ENCODE measurements around the gene ISYNA1. TPM values are rescaled to one million over a fixed set of nuclear protein-coding genes. Genes with fewer than 3 reads are reported as not detected.
"Not testable (repeated sequence)": the region's sequence is repeated elsewhere in the genome, so short reads cannot be mapped to it uniquely, and the experiment has no call there.

ISYNA1 gene
- total and polyA plus RNA-seq, 2 donors (not counting 3 experiments of a cell fraction or from before 2014, with no cell fraction given) = 69.0 to 70.2 TPM

GRCh38 chr19:18406749-18407148 lies 31.2 kb downstream of the ISYNA1 start:
- H3K79me2 ChIP-seq (ENCODE audit: control insufficient read depth, insufficient read depth, low read length) = no peaks in the 10 kb centered on the region
- FAIRE-seq (no peak), DNase-seq (ENCODE audit: low read depth, low spot score) (no peak)
- no peak for TF ChIP-seq CTCF (IDR thresholded peaks at IDR 0.05; ENCODE audit: extremely low read depth in 1 of 2, insufficient read depth in 1 of 2, low read depth in 1 of 2, low read length in 2 of 2)
- TF ChIP-seq EZH2 (IDR thresholded peaks at IDR 0.05; ENCODE audit: borderline replicate concordance, low read depth, low read length, severe bottlenecking) = no peak
- no peaks in the 10 kb centered on the region for H3K27me3 ChIP-seq (ENCODE audit: control insufficient read depth in 2 of 2, insufficient read depth in 2 of 2, low read length in 2 of 2)
- dilution Hi-C loops (cut with MboI; ENCODE audit: extremely low pct_ligation_motif_present, low sequenced_read_pairs) (no loop called here), intact Hi-C loops (cut with micrococcal nuclease) (no loop called here)
- H3K4me1 ChIP-seq (ENCODE audit: control insufficient read depth, extremely low read depth, insufficient read depth, low read length) = no peaks in the 10 kb centered on the region
- no peaks in the 10 kb centered on the region for H4K20me1 ChIP-seq (replicated peaks; ENCODE audit: control insufficient read depth, extremely low read depth, insufficient read depth, low read length)
- no peaks in the 10 kb centered on the region for H3K36me3 ChIP-seq (ENCODE audit: control insufficient read depth in 2 of 2, extremely low read depth in 1 of 2, insufficient read depth in 2 of 2, low read length in 2 of 2)
- no peaks in the 10 kb centered on the region for H3K9me1 ChIP-seq (replicated peaks; ENCODE audit: control insufficient read depth, extremely low read depth, insufficient read depth, low read length)
- no peak overlapping the region for H3K9ac ChIP-seq (replicated peaks; ENCODE audit: extremely low read depth, insufficient read depth, low read length)
- no peak overlapping the region for H3K27ac ChIP-seq (ENCODE audit: insufficient read depth, low read depth, low read length)
- H3K4me3 ChIP-seq (replicated peaks in 1 of 3; ENCODE audit: insufficient read depth in 1 of 3, low read depth in 1 of 3, low read length in 3 of 3) = no peak overlapping the region
- no peaks in the 10 kb centered on the region for H3K9me3 ChIP-seq (replicated peaks; ENCODE audit: control insufficient read depth, insufficient read depth, low read length)
- ChIA-PET CTCF (interaction anchor here (1.7 to 7.9 kb wide), 4 partner anchors 13 to 58 kb away, joined by 5 to 64 read pairs (median 6); no protein-coding TSS in a partner anchor), POLR2A (no interaction called here)
- BruUV-seq (replicated peaks) = no TSS peak
- no peak overlapping the region for H3K4me2 ChIP-seq (ENCODE audit: insufficient read depth, low read length)
- no peak overlapping the region for H2AFZ ChIP-seq (ENCODE audit: low read depth, low read length)

- dilution Hi-C loops (cut with MboI; ENCODE audit: extremely low pct_ligation_motif_present, low sequenced_read_pairs); BruUV-seq (replicated peaks): not testable (repeated sequence)
Measured at GRCh38 chr19:18405754-18406153, 32.2 kb downstream of the ISYNA1 start.

GRCh38 chr19:18402455-18403248 lies 35.3 kb downstream of the ISYNA1 start:
- dilution Hi-C loops (cut with MboI; ENCODE audit: extremely low pct_ligation_motif_present, low sequenced_read_pairs); H3K36me3 ChIP-seq (ENCODE audit: control insufficient read depth in 2 of 2, extremely low read depth in 1 of 2, insufficient read depth in 2 of 2, low read length in 2 of 2); H3K4me3 ChIP-seq (replicated peaks in 1 of 3; ENCODE audit: insufficient read depth in 1 of 3, low read depth in 1 of 3, low read length in 3 of 3); H3K9ac ChIP-seq (replicated peaks; ENCODE audit: extremely low read depth, insufficient read depth, low read length); POLR2A ChIA-PET; H2AFZ ChIP-seq (ENCODE audit: low read depth, low read length); H4K20me1 ChIP-seq (replicated peaks; ENCODE audit: control insufficient read depth, extremely low read depth, insufficient read depth, low read length); H3K4me1 ChIP-seq (ENCODE audit: control insufficient read depth, extremely low read depth, insufficient read depth, low read length); H3K9me3 ChIP-seq (replicated peaks; ENCODE audit: control insufficient read depth, insufficient read depth, low read length); DNase-seq (ENCODE audit: low read depth, low spot score); H3K9me1 ChIP-seq (replicated peaks; ENCODE audit: control insufficient read depth, extremely low read depth, insufficient read depth, low read length); H3K27me3 ChIP-seq (ENCODE audit: control insufficient read depth in 2 of 2, insufficient read depth in 2 of 2, low read length in 2 of 2); intact Hi-C loops (cut with micrococcal nuclease); H3K4me2 ChIP-seq (ENCODE audit: insufficient read depth, low read length); H3K27ac ChIP-seq (ENCODE audit: insufficient read depth, low read depth, low read length); FAIRE-seq; BruUV-seq (replicated peaks); H3K79me2 ChIP-seq (ENCODE audit: control insufficient read depth, insufficient read depth, low read length): not testable (repeated sequence)
- CTCF ChIA-PET = interaction anchor here (0.8 to 1.8 kb wide), 5 partner anchors 9 to 123 kb away, joined by 5 to 17 read pairs (median 6); no protein-coding TSS in a partner anchor

More at GRCh38 chr19:18405754-18406153, 32.2 kb downstream of the ISYNA1 start:
- CTCF ChIA-PET = interaction anchor here (1.7 to 7.9 kb wide), 4 partner anchors 12 to 57 kb away, joined by 5 to 64 read pairs (median 6); no protein-coding TSS in a partner anchor
- intact Hi-C loops (cut with micrococcal nuclease); POLR2A ChIA-PET; H3K4me3 ChIP-seq (replicated peaks in 1 of 3; ENCODE audit: insufficient read depth in 1 of 3, low read depth in 1 of 3, low read length in 3 of 3); H3K27ac ChIP-seq (ENCODE audit: insufficient read depth, low read depth, low read length); H3K9me3 ChIP-seq (replicated peaks; ENCODE audit: control insufficient read depth, insufficient read depth, low read length); H4K20me1 ChIP-seq (replicated peaks; ENCODE audit: control insufficient read depth, extremely low read depth, insufficient read depth, low read length); H2AFZ ChIP-seq (ENCODE audit: low read depth, low read length); DNase-seq (ENCODE audit: low read depth, low spot score); H3K79me2 ChIP-seq (ENCODE audit: control insufficient read depth, insufficient read depth, low read length); H3K27me3 ChIP-seq (ENCODE audit: control insufficient read depth in 2 of 2, insufficient read depth in 2 of 2, low read length in 2 of 2); H3K36me3 ChIP-seq (ENCODE audit: control insufficient read depth in 2 of 2, extremely low read depth in 1 of 2, insufficient read depth in 2 of 2, low read length in 2 of 2); H3K9me1 ChIP-seq (replicated peaks; ENCODE audit: control insufficient read depth, extremely low read depth, insufficient read depth, low read length); H3K4me1 ChIP-seq (ENCODE audit: control insufficient read depth, extremely low read depth, insufficient read depth, low read length); FAIRE-seq; H3K4me2 ChIP-seq (ENCODE audit: insufficient read depth, low read length); H3K9ac ChIP-seq (replicated peaks; ENCODE audit: extremely low read depth, insufficient read depth, low read length): not testable (repeated sequence)
